ENCODE measurements around the gene CLEC16A. TPM values are rescaled to one million over a fixed set of nuclear protein-coding genes. Genes with fewer than 3 reads are reported as not detected.

The CLEC16A gene, protein sequence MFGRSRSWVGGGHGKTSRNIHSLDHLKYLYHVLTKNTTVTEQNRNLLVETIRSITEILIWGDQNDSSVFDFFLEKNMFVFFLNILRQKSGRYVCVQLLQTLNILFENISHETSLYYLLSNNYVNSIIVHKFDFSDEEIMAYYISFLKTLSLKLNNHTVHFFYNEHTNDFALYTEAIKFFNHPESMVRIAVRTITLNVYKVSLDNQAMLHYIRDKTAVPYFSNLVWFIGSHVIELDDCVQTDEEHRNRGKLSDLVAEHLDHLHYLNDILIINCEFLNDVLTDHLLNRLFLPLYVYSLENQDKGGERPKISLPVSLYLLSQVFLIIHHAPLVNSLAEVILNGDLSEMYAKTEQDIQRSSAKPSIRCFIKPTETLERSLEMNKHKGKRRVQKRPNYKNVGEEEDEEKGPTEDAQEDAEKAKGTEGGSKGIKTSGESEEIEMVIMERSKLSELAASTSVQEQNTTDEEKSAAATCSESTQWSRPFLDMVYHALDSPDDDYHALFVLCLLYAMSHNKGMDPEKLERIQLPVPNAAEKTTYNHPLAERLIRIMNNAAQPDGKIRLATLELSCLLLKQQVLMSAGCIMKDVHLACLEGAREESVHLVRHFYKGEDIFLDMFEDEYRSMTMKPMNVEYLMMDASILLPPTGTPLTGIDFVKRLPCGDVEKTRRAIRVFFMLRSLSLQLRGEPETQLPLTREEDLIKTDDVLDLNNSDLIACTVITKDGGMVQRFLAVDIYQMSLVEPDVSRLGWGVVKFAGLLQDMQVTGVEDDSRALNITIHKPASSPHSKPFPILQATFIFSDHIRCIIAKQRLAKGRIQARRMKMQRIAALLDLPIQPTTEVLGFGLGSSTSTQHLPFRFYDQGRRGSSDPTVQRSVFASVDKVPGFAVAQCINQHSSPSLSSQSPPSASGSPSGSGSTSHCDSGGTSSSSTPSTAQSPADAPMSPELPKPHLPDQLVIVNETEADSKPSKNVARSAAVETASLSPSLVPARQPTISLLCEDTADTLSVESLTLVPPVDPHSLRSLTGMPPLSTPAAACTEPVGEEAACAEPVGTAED
- 20.4 TPM for total RNA-seq

DNA sequence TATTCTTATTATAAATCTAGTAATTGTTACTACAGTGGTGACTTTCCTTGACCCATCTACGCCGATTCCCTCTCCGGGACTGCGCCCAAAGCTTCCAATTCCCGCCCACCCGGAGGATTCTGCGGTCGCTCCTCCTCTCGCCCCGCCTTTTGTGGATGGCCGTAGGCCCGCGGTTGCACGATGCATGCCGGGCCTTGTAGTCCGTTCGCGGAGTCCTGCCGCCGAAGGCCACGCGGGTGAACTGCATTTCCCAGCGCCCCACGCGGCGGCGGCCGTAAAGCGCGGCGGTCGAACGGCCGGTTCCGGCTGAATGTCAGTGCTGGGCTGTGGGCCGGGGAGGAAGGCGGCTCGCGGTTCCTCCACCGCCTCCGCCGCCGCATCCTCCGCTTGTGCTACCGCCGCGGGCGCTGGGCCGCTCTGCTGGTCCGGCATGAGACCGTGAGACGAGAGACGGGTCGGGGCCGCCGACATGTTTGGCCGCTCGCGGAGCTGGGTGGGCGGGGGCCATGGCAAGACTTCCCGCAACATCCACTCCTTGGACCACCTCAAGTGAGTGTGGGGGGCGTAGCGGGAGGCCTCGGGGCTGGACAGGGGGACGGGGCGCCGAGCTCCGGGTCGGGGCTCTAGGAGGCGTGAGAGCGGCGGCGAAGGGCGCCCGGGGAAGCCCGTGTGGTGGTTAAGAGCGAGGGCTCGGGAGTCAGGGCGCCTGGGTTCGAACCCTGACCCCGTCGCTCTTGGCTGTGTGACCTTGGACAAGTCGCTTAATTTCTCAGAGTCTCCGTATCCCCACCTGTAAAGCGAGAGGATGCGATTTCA lies at the start of gene CLEC16A:
Gene CLEC16A, plus strand, starts transcription at position 316 of the 816 bp plus-strand sequence. Its CDS starts 154 bp downstream, at position 470.
- peak; percentile 98 for DNase-seq

DNA sequence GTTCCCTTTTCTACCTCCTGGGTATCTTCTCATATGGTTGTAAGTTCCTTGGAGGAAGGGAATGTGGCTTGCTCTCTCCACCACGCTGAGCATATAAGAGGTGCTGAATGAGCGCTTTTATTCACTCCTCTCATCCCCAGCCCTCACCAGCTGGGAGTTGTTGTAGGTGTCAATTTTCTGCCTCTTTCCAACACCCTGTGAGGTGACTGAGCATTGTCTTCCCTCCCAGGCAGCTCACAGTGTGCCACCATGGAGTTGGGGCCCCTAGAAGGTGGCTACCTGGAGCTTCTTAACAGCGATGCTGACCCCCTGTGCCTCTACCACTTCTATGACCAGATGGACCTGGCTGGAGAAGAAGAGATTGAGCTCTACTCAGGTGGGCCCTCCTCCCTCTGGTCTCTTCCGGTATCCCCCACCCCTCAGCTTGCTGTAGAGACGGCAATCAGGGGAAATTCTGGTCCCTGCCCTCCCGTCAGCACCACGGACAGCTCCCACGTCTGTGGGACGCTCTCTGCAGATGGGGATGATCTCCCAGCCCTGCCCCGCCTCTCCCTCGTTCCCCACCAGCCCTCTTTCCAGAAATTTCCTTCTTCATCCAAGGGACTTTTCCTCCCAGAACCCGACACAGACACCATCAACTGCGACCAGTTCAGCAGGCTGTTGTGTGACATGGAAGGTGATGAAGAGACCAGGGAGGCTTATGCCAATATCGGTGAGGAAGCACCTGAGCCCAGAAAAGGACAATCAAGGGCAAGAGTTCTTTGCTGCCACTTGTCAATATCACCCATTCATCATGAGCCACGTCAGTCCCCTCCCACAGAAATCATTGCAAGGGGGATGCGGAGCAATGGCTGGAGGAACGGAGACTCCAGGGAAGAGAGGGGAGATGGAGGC lies 49.1 kb upstream of the CLEC16A start:
- no peak for DNase-seq

DNA sequence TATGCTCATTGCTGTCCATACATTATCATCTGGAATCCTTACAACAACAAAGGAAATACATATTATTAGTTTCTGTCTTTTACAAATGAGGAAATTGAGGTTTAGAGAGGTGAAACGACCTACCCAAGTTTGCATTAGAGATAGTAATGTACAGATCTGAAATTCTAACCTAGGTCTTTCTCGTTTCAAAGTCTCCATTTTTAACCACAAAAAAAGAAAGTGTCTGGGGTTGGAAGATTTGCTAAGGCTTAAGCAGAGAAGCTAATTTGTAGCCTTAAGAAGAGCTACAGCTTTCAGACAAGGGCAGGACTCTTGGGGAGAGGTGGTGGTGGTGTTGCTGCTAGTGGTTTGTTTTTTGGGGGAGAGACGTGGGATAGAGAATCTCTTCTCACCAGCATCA lies 48.2 kb upstream of the CLEC16A start:
- no peak for DNase-seq

DNA sequence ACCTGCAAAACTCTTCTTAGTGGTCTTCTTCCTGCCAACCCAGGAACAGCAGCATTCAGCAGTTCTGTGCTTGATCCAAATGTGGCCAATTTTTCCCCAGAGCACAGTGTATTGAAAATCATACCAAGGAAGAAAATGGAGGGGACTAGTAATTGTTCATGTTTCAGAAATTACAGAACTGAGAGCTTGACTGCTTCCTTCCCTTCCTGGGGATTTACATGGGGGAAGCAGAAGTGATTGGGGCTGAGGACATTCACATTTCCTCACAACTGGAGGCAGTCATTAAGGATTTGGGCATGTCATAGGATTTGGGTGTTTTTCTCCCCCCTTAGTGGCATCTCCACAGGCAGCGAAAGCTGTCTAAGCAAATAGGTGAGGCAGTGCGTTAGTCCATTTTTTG lies 47.6 kb upstream of the CLEC16A start:
- no peak for DNase-seq

DNA sequence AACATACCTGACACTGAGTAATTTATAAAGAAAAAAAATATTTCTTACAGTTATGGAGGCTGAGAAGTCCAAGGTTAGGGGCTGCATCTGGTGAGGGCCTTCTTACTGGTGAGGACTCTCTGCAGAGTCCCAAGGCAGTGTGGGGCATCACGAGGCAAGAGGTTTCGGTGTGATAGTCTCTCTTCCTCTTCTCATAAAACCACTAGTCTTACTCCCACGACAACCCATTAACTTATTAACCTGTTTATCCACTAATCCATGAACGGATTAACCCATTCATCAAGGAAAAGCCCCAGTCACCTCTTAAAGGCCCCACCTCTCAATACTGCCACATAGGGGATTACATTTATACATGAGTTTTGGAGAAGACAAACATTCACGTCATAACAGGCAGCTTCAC lies 47.2 kb upstream of the CLEC16A start:
- no peak for DNase-seq

DNA sequence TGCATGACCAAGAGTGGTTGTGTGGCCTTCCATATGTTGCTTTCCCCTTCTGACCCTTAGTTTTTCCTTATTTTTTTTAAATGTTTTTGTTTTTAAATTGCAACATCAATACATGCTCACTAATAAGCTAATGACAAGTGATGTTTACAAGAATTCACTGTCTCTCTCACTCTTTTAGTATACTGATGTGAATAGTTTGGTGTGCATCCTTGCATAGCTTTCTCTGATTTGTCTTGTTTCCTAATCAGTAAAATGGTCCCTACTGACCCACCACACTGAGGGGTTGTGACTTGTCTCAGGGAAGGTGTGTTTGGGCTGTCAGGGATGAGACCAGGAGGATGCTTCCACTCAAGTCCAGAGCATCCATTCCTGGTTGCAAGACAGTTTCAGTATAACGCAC lies 41.4 kb upstream of the CLEC16A start:
- no peak for DNase-seq

DNA sequence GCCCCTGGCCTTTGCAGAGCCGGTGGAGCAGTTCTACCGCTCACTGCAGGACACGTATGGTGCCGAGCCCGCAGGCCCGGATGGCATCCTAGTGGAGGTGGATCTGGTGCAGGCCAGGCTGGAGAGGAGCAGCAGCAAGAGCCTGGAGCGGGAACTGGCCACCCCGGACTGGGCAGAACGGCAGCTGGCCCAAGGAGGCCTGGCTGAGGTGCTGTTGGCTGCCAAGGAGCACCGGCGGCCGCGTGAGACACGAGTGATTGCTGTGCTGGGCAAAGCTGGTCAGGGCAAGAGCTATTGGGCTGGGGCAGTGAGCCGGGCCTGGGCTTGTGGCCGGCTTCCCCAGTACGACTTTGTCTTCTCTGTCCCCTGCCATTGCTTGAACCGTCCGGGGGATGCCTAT lies 37.9 kb upstream of the CLEC16A start:
- DNase-seq: no peak

DNA sequence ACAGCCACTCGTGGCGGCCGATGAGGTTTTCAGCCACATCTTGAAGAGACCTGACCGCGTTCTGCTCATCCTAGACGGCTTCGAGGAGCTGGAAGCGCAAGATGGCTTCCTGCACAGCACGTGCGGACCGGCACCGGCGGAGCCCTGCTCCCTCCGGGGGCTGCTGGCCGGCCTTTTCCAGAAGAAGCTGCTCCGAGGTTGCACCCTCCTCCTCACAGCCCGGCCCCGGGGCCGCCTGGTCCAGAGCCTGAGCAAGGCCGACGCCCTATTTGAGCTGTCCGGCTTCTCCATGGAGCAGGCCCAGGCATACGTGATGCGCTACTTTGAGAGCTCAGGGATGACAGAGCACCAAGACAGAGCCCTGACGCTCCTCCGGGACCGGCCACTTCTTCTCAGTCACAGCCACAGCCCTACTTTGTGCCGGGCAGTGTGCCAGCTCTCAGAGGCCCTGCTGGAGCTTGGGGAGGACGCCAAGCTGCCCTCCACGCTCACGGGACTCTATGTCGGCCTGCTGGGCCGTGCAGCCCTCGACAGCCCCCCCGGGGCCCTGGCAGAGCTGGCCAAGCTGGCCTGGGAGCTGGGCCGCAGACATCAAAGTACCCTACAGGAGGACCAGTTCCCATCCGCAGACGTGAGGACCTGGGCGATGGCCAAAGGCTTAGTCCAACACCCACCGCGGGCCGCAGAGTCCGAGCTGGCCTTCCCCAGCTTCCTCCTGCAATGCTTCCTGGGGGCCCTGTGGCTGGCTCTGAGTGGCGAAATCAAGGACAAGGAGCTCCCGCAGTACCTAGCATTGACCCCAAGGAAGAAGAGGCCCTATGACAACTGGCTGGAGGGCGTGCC lies 37.2 kb upstream of the CLEC16A start:
- DNase-seq: no peak

DNA sequence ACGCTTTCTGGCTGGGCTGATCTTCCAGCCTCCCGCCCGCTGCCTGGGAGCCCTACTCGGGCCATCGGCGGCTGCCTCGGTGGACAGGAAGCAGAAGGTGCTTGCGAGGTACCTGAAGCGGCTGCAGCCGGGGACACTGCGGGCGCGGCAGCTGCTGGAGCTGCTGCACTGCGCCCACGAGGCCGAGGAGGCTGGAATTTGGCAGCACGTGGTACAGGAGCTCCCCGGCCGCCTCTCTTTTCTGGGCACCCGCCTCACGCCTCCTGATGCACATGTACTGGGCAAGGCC lies 36.7 kb upstream of the CLEC16A start:
- DNase-seq: no peak

DNA sequence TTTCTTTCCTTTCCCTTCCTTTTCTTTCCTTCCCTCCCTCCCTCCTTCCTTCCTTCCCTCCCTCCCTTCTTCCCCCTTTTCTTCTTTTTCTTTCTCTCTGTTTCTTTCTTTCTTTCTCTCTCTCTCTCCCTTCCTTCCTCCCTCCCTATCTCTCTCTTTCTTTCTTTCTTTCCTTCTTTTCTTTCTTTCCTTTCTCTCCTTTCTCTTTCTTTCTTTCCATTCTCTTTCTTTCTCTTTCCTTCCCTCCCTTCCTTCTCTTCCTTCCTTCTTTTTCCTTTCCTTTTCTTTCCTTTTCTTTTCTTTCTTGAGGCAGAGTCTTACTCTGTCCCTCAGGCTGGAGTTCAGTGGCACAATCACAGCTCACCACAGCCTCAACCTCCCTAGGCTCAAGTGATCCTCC lies 33.1 kb upstream of the CLEC16A start:
- DNase-seq: no peak

DNA sequence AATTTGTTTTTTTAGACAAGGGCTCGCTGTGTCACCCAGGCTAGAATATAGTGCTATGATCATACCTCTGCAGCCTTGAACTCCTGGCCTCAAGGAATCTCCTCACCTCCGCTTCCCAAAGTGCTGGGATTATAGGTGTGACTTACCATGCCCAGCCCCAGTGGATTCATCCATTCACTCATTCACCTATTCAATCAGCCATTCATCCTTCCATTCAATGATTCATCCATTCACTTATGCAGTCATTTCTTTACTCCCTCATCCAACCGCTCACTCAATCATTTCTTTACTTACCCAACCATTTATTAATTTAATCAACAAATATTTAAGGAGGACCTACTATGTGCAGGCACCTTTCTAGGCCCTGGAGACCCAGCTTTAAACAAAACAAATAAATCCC lies 27.8 kb upstream of the CLEC16A start:
- no peak for DNase-seq

DNA sequence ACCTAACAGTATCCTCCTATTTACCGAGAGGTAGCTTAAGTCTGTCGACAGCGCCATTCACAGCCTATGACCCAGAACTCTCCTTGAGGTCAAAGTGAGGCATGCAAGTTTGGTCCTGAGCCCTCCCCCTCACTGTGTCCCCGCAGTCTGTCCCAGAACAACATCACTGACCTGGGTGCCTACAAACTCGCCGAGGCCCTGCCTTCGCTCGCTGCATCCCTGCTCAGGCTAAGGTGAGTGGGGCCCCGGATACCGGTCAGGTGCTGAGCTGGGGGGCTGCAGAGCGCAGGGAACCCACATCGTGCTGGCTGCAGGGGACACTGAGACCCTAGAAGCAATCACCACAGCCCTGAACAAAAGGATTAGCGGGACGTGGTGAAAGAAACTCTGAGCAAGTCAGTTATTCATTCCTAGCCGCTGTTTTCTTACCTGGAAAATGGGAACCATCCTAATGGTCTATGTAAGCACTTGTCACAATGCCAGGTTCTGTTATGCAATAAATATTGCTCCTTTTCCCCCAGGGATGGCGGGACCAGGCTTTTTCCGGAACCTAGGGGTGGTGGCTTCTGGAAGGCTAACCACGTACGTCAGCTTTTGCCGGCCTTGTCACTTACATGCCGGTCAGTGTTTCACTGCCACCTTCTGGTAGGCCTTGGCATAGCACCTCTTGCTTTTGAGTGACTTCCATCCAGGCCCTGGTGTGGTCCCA lies 25.9 kb upstream of the CLEC16A start:
- peak; percentile 73 for DNase-seq

DNA sequence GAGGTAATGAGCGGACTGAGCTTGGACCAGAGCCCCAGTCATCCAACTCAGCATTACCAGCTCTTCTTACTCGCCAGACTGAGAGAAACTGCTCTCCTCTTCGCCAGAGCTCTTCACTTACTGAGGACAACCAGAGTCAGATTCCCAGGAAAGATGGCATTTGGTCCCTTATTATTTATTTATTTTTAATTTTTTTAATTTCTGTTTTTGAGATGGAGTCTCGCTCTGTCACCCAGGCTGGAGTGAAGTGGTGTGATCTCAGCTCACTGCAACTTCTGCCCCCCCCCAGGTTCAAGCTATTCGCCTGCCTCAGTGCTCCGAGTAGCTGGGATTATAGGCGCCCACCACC lies 25.4 kb upstream of the CLEC16A start:
- no peak for DNase-seq

DNA sequence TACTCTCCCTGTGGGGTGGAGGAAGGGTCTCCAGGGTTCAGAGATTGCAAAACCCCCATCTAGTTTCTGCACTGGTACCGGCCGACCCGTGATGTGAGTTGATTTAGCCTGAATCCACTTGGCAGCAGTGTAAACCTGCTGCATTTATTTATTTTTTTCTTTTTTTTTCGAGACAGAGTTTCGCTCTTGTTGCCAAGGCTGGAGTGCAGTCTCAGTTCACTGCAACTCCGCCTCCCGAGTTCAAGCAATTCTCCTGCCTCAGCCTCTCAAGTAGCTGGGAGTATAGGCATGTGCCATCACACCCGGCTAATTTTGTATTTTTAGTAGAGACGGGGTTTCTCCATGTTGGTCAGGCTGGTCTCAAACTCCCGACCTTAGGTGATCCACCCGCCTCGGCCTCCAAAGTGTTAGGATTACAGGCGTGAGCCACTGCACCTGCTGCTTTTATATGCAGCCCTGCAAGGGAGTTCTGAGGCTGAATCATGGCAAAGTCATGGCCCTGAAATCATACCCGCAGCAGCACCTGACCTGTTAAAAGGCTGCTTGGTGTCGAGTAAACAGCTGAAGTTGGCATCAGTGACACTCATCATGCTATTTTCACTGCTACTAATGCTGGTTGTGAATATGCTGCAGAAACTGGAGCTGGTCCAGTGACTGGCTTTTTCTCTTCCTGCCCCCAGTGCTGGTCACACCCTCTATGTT lies 23.5 kb upstream of the CLEC16A start:
- DNase-seq: no peak

DNA sequence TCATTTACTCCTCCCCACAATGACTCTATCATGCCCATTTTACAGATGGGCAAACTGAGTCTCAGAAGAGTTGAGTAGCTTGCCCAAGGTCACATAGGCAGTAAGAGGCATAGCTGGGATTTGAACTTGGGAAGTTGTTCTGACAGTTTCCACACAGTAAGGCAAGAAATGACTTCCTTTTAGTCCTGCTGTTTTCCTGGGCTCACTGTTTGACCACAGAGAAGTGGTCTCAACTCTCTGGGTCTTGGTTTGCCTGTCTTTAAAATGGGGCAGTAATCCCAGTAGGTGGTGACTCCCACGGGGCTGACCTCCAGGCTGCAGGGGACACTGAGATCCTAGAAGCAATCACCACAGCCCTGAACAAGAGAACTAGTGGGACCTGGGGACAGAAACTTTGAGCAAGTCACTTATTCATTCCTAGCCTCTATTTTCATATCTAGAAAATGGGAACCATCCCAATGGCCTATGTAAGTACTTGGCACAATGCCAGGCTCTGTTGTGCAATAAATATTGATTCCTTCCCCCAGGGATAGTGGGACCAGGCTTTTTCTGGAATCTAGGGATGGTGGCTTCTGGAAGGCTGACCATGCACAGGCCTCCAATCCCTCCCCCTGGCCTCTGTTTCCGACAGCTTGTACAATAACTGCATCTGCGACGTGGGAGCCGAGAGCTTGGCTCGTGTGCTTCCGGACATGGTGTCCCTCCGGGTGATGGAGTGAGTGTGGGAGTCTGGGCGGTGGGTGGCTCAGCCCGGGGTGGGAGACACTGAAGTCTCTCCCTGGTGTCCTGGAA lies 22.6 kb upstream of the CLEC16A start:
- DNase-seq: no peak

DNA sequence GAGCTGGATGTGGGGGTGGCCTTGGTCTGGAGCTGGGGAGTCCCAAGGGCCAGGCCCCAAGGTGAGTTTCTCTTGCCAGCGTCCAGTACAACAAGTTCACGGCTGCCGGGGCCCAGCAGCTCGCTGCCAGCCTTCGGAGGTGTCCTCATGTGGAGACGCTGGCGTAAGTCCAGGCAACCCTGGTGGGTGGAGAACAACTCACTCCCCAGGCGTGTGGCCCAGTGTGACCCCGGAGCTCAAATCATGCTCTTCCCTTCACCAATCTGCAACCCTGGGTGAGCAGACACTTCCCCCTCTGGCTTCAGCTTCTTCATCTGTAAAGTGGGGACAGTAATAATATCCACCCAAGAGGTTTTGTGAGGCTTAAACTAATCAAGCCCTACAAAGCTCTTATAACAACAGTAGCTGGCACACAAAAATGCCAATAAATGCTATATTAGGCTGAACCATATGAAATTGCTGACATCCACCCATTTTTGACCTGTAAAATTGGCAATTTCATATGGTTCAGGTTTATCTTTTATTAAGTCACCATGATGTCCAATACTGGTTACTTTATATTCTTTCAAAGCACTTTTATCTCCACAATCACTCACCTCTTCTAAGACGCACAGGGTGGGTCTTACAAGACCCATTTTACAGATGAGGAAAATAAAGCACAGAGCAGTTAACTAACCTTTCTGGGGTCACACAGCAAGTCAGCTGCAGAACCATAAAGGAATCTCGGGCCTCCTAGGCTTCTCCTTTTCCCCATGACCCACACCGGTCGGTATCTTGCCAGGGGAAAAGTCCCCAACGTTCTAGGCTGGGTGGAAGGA lies 21.8 kb upstream of the CLEC16A start:
- no peak for DNase-seq

DNA sequence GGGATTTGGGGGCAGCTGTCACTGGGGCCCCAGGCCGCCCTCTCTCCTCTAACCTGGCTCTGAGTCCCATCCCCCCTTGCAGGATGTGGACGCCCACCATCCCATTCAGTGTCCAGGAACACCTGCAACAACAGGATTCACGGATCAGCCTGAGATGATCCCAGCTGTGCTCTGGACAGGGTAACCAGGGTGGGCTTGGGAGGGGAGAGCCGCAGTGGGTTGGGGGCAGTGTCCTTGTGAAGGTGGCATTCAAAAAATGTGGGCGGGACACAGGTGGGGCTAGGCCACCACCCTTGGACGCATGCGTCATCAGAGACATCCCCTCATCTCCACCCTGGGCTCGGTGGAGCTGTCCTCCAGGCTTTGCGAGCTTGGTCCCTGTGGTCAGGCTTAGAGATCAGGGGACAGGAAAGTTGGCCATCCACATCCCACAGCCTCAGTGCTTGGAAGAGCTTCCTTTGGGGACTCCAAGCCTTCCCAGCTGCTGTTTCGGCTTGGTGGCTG lies 21.2 kb upstream of the CLEC16A start:
- DNase-seq: no peak

Measured in occipital lobe (tissue), 2 donors.